Esophagus muscularis mucosa (tissue), 4 donors: ENCODE results near the gene CD52. TPM values are rescaled to one million over a fixed set of nuclear protein-coding genes. Genes with fewer than 3 reads are reported as not detected.

Experiments used
- DNase-seq: peaks from one replicate; pipeline ENCODE4 v3.0.0-alpha.2; 2017; ENCODE audit errors: extremely low spot score
- H3K27ac ChIP-seq, 4 donors: fragments of 200-600 bp; sonication (generic); replicated peaks in 1 of 4; 1 replicate in 3 of 4; 2 replicates in 1 of 4; pipeline ENCODE4 v1.5.1; 2016 to 2019; ENCODE audit warnings: mild to moderate bottlenecking in 1 of 4
- H3K27me3 ChIP-seq, 4 donors: fragments of 200-600 bp; sonication (generic); one replicate each; pipeline versions ENCODE4 v1.5.1 to v1.6.0; 2016 to 2019
- H3K36me3 ChIP-seq, 4 donors: fragments of 200-600 bp; sonication (generic); one replicate each; pipeline ENCODE4 v1.5.1; 2016 to 2019
- H3K4me1 ChIP-seq, 4 donors: fragments of 200-600 bp; sonication (generic); one replicate each; pipeline ENCODE4 v1.5.1; 2016 to 2019
- H3K4me3 ChIP-seq, 4 donors: fragments of 200-600 bp; sonication (generic); 1 replicate in 2 of 4; 2 replicates in 2 of 4; pipeline ENCODE4 v1.5.1; 2016 to 2019; ENCODE audit warnings: mild to moderate bottlenecking in 4 of 4, moderate library complexity in 1 of 4
- H3K9me3 ChIP-seq, 4 donors: fragments of 200-600 bp; sonication (generic); 1 replicate in 3 of 4; 2 replicates in 1 of 4; pipeline ENCODE4 v1.5.1; 2016 to 2019
- CTCF ChIP-seq, 3 experiments: fragments of 200-600 bp in 2 of 3; fragments of 450-650 bp in 1 of 3; sonication (generic) in 2 of 3; IDR thresholded peaks; one replicate each; pipeline ENCODE4 v1.5.1; 2017 to 2019; ENCODE audit warnings: antibody characterized with exemption in 3 of 3, mild to moderate bottlenecking in 2 of 3, moderate library complexity in 1 of 3
- EP300 ChIP-seq: sonication (generic); formaldehyde crosslinking; IDR thresholded peaks from one replicate; pipeline ENCODE4 v1.6.1; 2017; ENCODE audit warnings: antibody characterized with exemption
- POLR2A ChIP-seq: fragments of 450-650 bp; IDR thresholded peaks from one replicate; pipeline ENCODE4 v1.6.1; 2017; ENCODE audit warnings: antibody characterized with exemption, moderate library complexity, mild to moderate bottlenecking, low read depth
- POLR2AphosphoS5 ChIP-seq, 2 donors: sonication (generic); formaldehyde crosslinking; IDR thresholded peaks; one replicate each; pipeline ENCODE4 v1.6.1; 2017; ENCODE audit warnings: antibody characterized with exemption in 2 of 2
- WGBS: methylation state at CpG from one replicate; pipeline ENCODE4 v1.1.5; 2018; 5-methylcytosine and 5-hydroxymethylcytosine counted together
- intact Hi-C: fragments of 100-400 bp; cut with DNase I; formaldehyde crosslinking; loops from one replicate; pipeline ENCODE4 v1.15.1; 2023
- total RNA-seq, 4 donors: library from RNA; depleted of rRNA; stranded (reverse); fragments of >200 nt; gene quantifications; one replicate each; pipeline versions ENCODE4 v1.1.0 to v1.2.1, GENCODE V29; 2016

The CD52 gene
- total RNA-seq, 4 donors from 2014 or later: 3.8 to 14.0 (median 7.1) TPM; not detected in 1

- Histone ChIP-seq H3K27me3 (peaks cover 0 to 79% (median 20%) of the 10 kb centered on the region in 4 donors), H3K4me1 (peaks cover 10 to 14% (median 13%) of the 10 kb centered on the region in 4 donors), H3K9me3 (no peaks in the 10 kb centered on the region), H3K36me3 (no peaks in the 10 kb centered on the region), H3K4me3 (no peak overlapping the region), H3K27ac (no peak overlapping the region)
- no peak for DNase-seq
- intact Hi-C loops: no loop called here
- WGBS: 80% methylated on average over 5 of the region's 5 CpGs
- no peak for TF ChIP-seq POLR2A
- no peak for TF ChIP-seq POLR2AphosphoS5 (IDR thresholded peaks at IDR 0.05)
- TF ChIP-seq CTCF (IDR thresholded peaks at IDR 0.05): no peak
- TF ChIP-seq EP300: no peak
Observed at GRCh38 chr1:26356106-26356505, 38.3 kb downstream of the CD52 start.

GRCh38 chr1:26357121-26357602 is 39.4 kb downstream of the CD52 start:
- TF ChIP-seq POLR2A (no peak), EP300 (no peak)
- H3K36me3 ChIP-seq: no peaks in the 10 kb centered on the region
- WGBS: 69% methylated on average over 8 of the region's 10 CpGs
- no peak for DNase-seq
- H3K4me1 ChIP-seq: peaks cover 10 to 15% (median 14%) of the 10 kb centered on the region in 4 donors
- no peak overlapping the region for H3K4me3 ChIP-seq
- no peaks in the 10 kb centered on the region for H3K9me3 ChIP-seq
- H3K27me3 ChIP-seq: peaks cover 0 to 89% (median 28%) of the 10 kb centered on the region in 4 donors
- intact Hi-C loops: no loop called here
- no peak overlapping the region for H3K27ac ChIP-seq

- H3K27me3 ChIP-seq: peaks cover 0 to 98% (median 28%) of the 10 kb centered on the region in 4 donors
- DNase-seq: no peak
- H3K4me3 ChIP-seq: no peak overlapping the region
- intact Hi-C loops: no loop called here
- TF ChIP-seq POLR2A (no peak), POLR2AphosphoS5 (IDR thresholded peaks at IDR 0.05) (no peak), CTCF (IDR thresholded peaks at IDR 0.05) (no peak), EP300 (no peak)
- no peaks in the 10 kb centered on the region for H3K36me3 ChIP-seq
- 59% methylated on average over 15 of the region's 15 CpGs for WGBS
- no peak overlapping the region for H3K27ac ChIP-seq
- H3K9me3 ChIP-seq: no peaks in the 10 kb centered on the region
- H3K4me1 ChIP-seq: peaks cover 10 to 15% (median 14%) of the 10 kb centered on the region in 4 donors
Observed at GRCh38 chr1:26358411-26359384, 40.9 kb downstream of the CD52 start.

- no peaks in the 10 kb centered on the region for H3K9me3 ChIP-seq
- H3K4me1 ChIP-seq: peaks cover 10 to 16% (median 15%) of the 10 kb centered on the region in 4 donors
- peak overlapping the region; percentile 31 to 50 (median 36) for H3K4me3 ChIP-seq
- H3K36me3 ChIP-seq: no peaks in the 10 kb centered on the region
- TF ChIP-seq CTCF (IDR thresholded peaks at IDR 0.05) (no peak), POLR2AphosphoS5 (IDR thresholded peaks at IDR 0.05) (no peak), POLR2A (no peak), EP300 (no peak)
- no peak overlapping the region for H3K27ac ChIP-seq
- H3K27me3 ChIP-seq: peaks cover 0 to 98% (median 27%) of the 10 kb centered on the region in 4 donors
- no peak for DNase-seq
- 3% methylated on average over 21 of the region's 67 CpGs for WGBS
- intact Hi-C loops: no loop called here
Observed at GRCh38 chr1:26359981-26360806, 42.4 kb downstream of the CD52 start.
